ENCODE results near the gene CSTPP1.
"Not testable (repeated sequence)": the region's sequence is repeated elsewhere in the genome, so short reads cannot be mapped to it uniquely, and the experiment has no call there.

The CSTPP1 gene

DNA sequence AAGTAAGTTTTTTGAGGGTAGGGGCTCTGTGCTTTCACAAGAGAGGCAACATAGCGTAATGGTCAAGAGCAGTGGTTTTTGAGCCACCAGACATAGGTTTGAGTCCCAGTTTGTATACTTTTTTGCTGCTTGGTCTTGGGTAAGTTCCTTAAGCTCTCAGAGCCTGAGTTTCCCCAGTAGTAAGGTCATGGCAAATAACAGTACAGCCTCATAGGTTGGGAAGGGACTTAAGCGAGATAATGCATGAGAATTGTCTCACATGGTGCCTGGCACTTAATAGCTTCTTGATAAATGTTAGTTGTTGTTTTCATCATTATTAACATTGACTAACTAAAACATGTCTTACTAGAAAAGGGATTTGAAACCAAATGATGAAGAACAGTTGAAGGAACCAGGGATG, 157.0 kb downstream of the CSTPP1 start:
- no peak overlapping the region for H3K4me3 ChIP-seq (ENCODE audit: low read depth, low read length)
- no peak for DNase-seq
- TF ChIP-seq, protein P1, sequence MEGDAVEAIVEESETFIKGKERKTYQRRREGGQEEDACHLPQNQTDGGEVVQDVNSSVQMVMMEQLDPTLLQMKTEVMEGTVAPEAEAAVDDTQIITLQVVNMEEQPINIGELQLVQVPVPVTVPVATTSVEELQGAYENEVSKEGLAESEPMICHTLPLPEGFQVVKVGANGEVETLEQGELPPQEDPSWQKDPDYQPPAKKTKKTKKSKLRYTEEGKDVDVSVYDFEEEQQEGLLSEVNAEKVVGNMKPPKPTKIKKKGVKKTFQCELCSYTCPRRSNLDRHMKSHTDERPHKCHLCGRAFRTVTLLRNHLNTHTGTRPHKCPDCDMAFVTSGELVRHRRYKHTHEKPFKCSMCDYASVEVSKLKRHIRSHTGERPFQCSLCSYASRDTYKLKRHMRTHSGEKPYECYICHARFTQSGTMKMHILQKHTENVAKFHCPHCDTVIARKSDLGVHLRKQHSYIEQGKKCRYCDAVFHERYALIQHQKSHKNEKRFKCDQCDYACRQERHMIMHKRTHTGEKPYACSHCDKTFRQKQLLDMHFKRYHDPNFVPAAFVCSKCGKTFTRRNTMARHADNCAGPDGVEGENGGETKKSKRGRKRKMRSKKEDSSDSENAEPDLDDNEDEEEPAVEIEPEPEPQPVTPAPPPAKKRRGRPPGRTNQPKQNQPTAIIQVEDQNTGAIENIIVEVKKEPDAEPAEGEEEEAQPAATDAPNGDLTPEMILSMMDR (IDR thresholded peaks at IDR 0.05; ENCODE audit: low read depth, low read length) = no peak

DNA sequence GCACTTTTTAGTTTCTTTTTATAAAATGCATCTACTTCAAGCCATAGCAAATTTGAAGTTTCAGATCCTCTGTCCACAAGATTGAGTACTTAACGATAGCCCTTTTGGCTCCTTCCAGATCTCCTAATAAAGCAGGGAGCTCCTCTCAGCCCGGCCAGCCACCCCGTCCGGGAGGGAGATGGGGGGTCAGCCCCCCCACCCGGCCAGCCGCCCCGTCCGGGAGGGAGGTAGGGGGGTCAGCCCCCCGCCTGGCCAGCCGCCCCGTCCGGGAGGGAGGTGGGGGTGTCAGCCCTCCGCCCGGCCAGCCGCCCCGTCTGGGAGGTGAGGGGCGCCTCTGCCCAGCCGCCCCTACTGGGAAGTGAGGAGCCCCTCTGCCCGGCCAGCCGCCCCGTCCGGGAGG, 160.3 kb downstream of the CSTPP1 start:
- not testable (repeated sequence) for H3K9me3 ChIP-seq; H3K36me3 ChIP-seq; H3K4me3 ChIP-seq (ENCODE audit: low read depth, low read length); H3K27me3 ChIP-seq; DNase-seq; H3K4me1 ChIP-seq

More for the DNA sequence above, 157.0 kb downstream of the CSTPP1 start:
- H3K36me3 ChIP-seq = no peaks in the 10 kb centered on the region
- no peaks in the 10 kb centered on the region for H3K4me1 ChIP-seq
- no peaks in the 10 kb centered on the region for H3K9me3 ChIP-seq
- H3K27me3 ChIP-seq = no peaks in the 10 kb centered on the region

DNA sequence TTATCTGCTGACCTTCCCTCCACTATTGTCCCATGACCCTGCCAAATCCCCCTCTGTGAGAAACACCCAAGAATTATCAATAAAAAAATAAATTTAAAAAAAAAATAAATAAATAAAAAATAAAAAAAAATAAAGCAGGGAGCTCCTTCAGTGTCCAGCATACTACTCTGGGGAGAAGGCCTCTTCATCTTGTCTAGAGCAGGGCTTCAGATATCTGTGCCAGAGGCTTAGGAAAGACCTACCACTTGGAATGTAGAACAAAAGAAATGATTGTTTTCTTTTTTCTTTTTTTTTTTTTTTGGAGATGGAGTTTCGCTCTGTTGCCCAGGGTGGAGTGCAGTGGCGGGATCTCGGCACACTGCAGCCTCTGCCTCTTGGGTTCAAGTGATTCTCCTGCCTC, 161.7 kb downstream of the CSTPP1 start:
- not testable (repeated sequence) for H3K9me3 ChIP-seq; H3K4me1 ChIP-seq; H3K36me3 ChIP-seq; H3K4me3 ChIP-seq (ENCODE audit: low read depth, low read length); H3K27me3 ChIP-seq; DNase-seq

DNA sequence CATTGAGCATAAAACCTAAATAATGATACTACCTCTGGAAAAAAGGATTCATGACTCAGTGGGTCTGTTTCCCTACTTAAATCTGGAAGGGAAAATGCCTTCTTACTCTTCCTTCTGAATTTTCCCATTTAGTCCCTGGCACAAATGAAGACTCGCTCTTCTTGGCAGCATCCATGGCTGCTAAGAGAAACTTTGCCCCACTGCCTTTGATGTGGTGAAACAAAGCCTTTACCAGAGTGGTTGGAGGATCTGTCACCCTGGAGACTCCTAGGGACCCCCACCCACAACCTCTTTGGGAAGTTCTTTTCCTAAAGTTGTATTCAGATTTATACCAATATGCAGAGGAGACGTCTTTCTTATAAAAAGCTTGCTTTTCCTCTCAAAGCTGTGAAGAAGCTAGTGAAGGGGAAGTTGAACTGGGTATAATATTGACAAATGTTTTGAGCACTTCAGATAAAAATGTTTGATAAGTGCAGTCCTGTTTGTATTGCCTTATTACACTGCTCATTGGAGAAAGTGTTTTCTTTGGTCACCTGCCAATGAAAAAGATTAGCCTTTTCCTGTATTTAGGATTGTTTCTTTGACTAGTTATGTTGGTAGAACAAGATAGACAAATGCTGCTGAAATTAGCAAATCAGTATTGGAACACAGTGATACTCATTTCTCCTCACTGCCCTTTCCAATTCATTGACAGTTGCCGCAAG, 162.8 kb downstream of the CSTPP1 start:
- no peaks in the 10 kb centered on the region for H3K36me3 ChIP-seq
- H3K9me3 ChIP-seq = no peaks in the 10 kb centered on the region
- no peaks in the 10 kb centered on the region for H3K4me1 ChIP-seq
- no peak overlapping the region for H3K4me3 ChIP-seq (ENCODE audit: low read depth, low read length)
- no peak for DNase-seq
- TF ChIP-seq, protein P1 (IDR thresholded peaks at IDR 0.05; ENCODE audit: low read depth, low read length) = no peak
- no peaks in the 10 kb centered on the region for H3K27me3 ChIP-seq

DNA sequence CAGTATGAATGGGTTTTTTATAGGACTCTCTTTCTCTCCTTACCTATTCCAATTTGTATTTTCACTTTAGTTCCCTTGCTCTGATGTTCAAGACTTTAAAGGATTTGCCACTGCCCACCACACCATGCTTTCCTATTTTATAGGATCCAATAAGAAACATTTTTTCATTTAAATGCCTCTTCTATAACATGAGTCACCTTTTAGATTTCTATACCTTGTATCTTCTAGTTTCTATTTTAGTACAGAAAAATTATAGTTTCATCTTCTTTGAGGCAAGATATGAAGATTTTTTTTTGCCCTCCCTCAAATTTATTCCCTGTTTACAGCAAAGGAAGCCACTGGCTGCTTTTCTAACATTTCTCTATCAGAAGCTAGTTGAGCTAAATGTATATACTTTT, 163.4 kb downstream of the CSTPP1 start:
- Histone ChIP-seq H3K4me3 (ENCODE audit: low read depth, low read length) (no peak overlapping the region), H3K4me1 (no peaks in the 10 kb centered on the region), H3K27me3 (no peaks in the 10 kb centered on the region), H3K36me3 (no peaks in the 10 kb centered on the region), H3K9me3 (no peaks in the 10 kb centered on the region)
- no peak for DNase-seq
- TF ChIP-seq, protein P1 (IDR thresholded peaks at IDR 0.05; ENCODE audit: low read depth, low read length) = no peak

DNA sequence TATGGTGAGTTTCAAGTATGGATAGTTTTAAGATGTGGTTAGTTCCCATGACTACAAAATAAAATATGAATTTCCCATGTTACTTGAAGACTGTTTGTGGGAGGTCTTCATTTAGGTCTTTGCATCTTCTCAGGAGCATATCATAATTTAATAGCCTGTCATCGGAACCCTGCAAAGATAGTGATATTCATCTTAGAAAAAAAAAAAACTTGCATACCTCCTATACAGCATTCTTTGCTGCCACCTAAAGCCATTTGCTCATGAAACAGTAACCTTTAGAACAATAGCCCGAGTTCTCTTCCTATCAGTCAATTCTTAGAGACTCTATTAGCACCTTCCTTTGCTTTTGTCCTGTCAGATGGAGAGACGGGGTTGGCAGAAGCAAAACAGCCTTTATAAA, 164.8 kb downstream of the CSTPP1 start:
- no peaks in the 10 kb centered on the region for H3K9me3 ChIP-seq
- no peaks in the 10 kb centered on the region for H3K36me3 ChIP-seq
- no peak overlapping the region for H3K4me3 ChIP-seq (ENCODE audit: low read depth, low read length)
- TF ChIP-seq, protein P1 (IDR thresholded peaks at IDR 0.05; ENCODE audit: low read depth, low read length) = no peak
- no peak for DNase-seq
- no peaks in the 10 kb centered on the region for H3K27me3 ChIP-seq
- no peaks in the 10 kb centered on the region for H3K4me1 ChIP-seq

DNA sequence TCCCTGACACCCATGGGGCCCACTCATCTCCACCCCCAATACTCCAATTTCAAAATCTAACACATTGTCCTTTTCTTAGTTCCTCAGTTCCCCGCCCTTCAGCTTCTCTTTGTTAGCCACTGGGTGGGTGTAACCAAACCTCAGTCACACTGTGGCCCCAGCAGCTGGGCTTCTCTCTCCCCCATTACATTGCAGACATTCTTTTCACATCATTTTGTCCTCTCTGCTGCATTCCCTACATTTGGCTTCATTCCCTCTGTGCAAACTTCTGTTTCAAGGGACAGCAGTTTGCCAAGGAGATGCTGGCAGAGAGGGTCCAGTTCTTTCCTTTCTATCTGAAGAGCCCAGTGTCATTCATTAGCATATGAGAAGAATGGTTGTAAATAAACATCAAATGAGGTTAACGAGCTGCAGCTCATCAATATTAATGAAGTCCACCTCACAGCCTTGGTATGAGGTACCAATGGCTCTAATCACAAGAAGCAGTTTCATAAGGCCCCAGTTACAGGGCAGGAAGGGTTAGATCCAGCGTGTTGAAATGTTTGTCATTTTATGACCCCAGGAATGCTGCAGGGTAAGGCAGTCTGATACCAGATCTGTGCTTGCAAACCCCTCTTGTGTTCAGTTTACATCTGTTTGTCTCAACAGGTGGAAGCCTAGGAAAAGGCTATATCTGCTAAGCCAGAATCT, 167.8 kb downstream of the CSTPP1 start:
- no peaks in the 10 kb centered on the region for H3K4me1 ChIP-seq
- TF ChIP-seq, protein P1 (IDR thresholded peaks at IDR 0.05; ENCODE audit: low read depth, low read length) = no peak
- no peaks in the 10 kb centered on the region for H3K36me3 ChIP-seq
- no peak overlapping the region for H3K4me3 ChIP-seq (ENCODE audit: low read depth, low read length)
- no peaks in the 10 kb centered on the region for H3K9me3 ChIP-seq
- no peak for DNase-seq
- H3K27me3 ChIP-seq = no peaks in the 10 kb centered on the region
